LNCAP (cell line): ENCODE data around the gene SGPL1.

ENCODE experiments used
- TF ChIP-seq, protein P1 (sequence below): fragments of 450-650 bp; IDR thresholded peaks from 2 replicates; pipeline ENCODE4 v1.5.1; 2017; ENCODE audit warnings: mild to moderate bottlenecking

SGPL1 gene

DNA sequence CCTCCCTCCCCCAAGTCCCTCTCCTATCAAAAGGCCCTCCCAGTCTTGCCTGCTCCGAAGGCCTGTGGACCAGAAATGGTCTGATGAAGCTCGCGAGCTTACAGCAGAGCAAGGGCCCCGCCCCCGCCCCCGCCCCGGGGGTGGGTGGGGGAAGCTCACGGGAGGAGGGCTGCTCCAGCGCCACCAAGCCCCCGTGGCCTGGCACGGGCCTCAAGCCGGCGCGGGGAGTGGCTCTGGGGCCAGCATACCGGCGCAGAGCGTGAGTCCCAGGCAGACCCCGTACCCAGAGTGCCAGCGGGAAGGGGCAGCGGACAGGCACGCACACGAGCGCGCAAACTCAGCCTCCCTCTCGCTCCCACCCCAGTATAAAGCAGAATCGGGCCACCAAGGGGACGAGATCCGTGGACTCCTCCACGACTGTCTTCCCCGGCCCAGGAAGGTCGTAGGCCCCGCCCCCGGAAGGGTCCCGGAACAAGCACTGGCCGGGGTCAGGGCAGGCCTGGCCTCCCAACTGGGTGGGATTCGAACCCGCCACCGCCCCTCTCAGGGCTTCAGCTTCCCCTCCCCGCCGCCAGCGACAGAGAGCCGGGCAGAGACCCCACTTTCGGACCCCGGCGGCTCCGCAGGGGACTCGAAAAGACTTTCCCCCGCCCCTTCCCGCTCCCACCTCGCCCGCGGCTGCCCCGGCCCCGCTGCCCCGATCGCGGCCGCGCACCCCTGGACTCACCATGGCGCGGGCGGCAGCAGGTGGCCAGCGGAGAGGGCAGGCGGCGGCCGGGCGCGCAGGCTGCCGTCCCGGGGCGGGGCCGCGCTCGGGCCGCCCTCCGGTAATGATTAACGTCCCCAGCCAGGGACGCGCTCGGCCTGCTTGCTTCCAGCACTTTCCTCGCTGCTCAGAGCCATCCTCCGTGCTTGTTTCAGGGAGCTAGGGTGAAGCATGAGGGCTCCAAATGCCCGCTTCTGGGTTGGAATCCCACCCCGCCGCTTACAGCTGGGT lies 72.4 kb downstream of the SGPL1 start, which contains the start of gene PCBD1:
TSS of gene PCBD1 (minus strand) at position 762 of the 997 bp plus-strand sequence. CDS start at position 730, 32 bp downstream.
- TF ChIP-seq, protein P1, sequence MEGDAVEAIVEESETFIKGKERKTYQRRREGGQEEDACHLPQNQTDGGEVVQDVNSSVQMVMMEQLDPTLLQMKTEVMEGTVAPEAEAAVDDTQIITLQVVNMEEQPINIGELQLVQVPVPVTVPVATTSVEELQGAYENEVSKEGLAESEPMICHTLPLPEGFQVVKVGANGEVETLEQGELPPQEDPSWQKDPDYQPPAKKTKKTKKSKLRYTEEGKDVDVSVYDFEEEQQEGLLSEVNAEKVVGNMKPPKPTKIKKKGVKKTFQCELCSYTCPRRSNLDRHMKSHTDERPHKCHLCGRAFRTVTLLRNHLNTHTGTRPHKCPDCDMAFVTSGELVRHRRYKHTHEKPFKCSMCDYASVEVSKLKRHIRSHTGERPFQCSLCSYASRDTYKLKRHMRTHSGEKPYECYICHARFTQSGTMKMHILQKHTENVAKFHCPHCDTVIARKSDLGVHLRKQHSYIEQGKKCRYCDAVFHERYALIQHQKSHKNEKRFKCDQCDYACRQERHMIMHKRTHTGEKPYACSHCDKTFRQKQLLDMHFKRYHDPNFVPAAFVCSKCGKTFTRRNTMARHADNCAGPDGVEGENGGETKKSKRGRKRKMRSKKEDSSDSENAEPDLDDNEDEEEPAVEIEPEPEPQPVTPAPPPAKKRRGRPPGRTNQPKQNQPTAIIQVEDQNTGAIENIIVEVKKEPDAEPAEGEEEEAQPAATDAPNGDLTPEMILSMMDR: no peak

- TF ChIP-seq, protein P1: no peak
These were observed 73.5 kb downstream of the SGPL1 start for GRCh38 chr10:70889291-70889690.

- TF ChIP-seq, protein P1: no peak
These were observed 75.2 kb downstream of the SGPL1 start for GRCh38 chr10:70890917-70891431.

DNA sequence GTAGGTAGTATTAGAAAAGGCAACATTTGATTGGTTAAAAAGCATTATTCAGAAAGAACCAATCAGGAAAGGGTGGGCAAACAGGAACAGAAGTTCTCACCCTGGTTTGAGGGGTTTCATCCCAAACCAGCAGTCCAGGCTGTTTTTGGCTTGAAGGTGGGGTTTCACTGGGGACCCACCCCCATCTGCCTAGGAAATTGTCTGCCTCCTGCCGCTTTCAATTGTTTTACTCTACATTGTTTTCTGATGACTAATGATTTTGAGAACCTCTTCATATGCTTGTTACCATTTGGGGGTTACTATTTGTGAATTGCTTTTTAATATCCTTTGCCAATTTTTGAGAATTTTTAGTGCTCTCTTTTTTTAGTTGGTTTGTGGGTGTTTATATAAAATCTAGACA lies 75.9 kb downstream of the SGPL1 start:
- TF ChIP-seq, protein P1: no peak

DNA sequence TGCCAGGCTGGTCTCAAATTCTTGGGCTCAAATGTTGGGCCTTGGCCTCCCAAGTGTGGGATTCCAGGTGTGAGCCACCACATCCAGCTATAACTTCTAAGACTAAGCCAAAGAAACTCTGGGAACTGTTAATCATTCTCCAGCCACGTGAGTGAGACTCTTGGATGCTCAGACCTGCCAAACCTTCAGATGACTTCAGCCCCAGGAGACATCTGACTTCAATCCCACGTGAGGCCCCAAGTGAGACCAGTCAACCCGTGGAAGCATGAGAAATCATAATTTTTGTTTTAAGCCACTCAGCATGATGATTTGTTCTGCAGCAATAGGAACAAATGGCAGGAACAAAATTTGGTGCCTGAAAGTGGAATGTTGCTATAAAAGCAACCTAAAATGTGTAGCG lies 76.9 kb downstream of the SGPL1 start:
- TF ChIP-seq, protein P1: no peak

- TF ChIP-seq, protein P1: no peak
These were observed 77.7 kb downstream of the SGPL1 start for GRCh38 chr10:70893227-70894006.

DNA sequence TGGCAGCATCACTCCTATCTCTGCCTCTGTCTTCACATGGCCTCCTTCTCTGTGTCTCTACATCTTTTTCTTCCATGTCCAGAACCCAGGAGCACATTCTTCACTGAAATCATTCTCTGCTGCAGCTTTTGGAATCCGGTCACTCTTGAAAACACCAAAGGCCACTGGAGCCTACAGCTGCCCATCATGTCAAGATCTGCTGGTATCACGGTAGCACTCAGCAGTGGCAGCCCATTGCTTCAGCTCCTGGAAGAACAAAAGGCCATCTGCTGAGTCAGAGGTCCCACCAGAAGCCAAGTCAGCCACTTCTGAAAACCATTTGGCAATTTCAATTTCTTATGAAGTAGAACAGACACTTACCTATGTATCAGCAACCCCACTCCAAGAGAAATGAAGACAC lies 78.7 kb downstream of the SGPL1 start:
- TF ChIP-seq, protein P1: no peak
